Measurements from ENCODE around the gene CYP26B1. TPM values are rescaled to one million over a fixed set of nuclear protein-coding genes. Genes with fewer than 3 reads are reported as not detected.

Gene CYP26B1
- total RNA-seq, 2 donors from 2014 or later, result 6.0 to 20.8 TPM

GRCh38 chr2:72155737-72156136 lies 8.1 kb upstream of the CYP26B1 start:
- no peak overlapping the region for H3K27ac ChIP-seq
- H3K9me3 ChIP-seq, result no peaks in the 10 kb centered on the region
- no peak for ATAC-seq (ENCODE audit: insufficient number of reproducible peaks, low FRiP score, low read depth)
- no peaks in the 10 kb centered on the region for H3K27me3 ChIP-seq (replicated peaks; ENCODE audit: insufficient read depth)
- no peaks in the 10 kb centered on the region for H3K36me3 ChIP-seq
- H3K4me3 ChIP-seq, result no peak overlapping the region
- DNase-seq (ENCODE audit: low spot score), result no peak
- H3K4me1 ChIP-seq (ENCODE audit: control insufficient read depth in 1 of 2, low read depth in 2 of 2), result no peaks in the 10 kb centered on the region
- no peak for TF ChIP-seq CTCF (IDR thresholded peaks at IDR 0.05)

GRCh38 chr2:72155151-72155550 lies 7.5 kb upstream of the CYP26B1 start:
- ATAC-seq (ENCODE audit: insufficient number of reproducible peaks, low FRiP score, low read depth) (no peak), DNase-seq (ENCODE audit: low spot score) (no peak)
- H3K9me3 ChIP-seq, result no peaks in the 10 kb centered on the region
- H3K4me1 ChIP-seq (ENCODE audit: control insufficient read depth in 1 of 2, low read depth in 2 of 2), result peaks cover under 1% of the 10 kb centered on the region in 2 donors
- H3K4me3 ChIP-seq, result no peak overlapping the region
- H3K36me3 ChIP-seq, result no peaks in the 10 kb centered on the region
- H3K27me3 ChIP-seq (replicated peaks; ENCODE audit: insufficient read depth), result no peaks in the 10 kb centered on the region
- no peak for TF ChIP-seq CTCF (IDR thresholded peaks at IDR 0.05)
- H3K27ac ChIP-seq, result no peak overlapping the region

GRCh38 chr2:72154386-72154975 lies 6.8 kb upstream of the CYP26B1 start:
- Histone ChIP-seq H3K9me3 (no peaks in the 10 kb centered on the region), H3K36me3 (no peaks in the 10 kb centered on the region), H3K4me3 (no peak overlapping the region), H3K27me3 (replicated peaks; ENCODE audit: insufficient read depth) (no peaks in the 10 kb centered on the region), H3K27ac (no peak overlapping the region), H3K4me1 (ENCODE audit: control insufficient read depth in 1 of 2, low read depth in 2 of 2) (peaks cover 7% of the 10 kb centered on the region in 2 donors)
- ATAC-seq (ENCODE audit: insufficient number of reproducible peaks, low FRiP score, low read depth) (no peak), DNase-seq (ENCODE audit: low spot score) (no peak)
- no peak for TF ChIP-seq CTCF (IDR thresholded peaks at IDR 0.05)

- Histone ChIP-seq H3K27ac (no peak overlapping the region), H3K4me3 (no peak overlapping the region), H3K9me3 (no peaks in the 10 kb centered on the region), H3K27me3 (replicated peaks; ENCODE audit: insufficient read depth) (no peaks in the 10 kb centered on the region), H3K4me1 (ENCODE audit: control insufficient read depth in 1 of 2, low read depth in 2 of 2) (peaks cover 12% of the 10 kb centered on the region in 2 donors), H3K36me3 (no peaks in the 10 kb centered on the region)
- ATAC-seq (ENCODE audit: insufficient number of reproducible peaks, low FRiP score, low read depth) (no peak), DNase-seq (ENCODE audit: low spot score) (no peak)
- no peak for TF ChIP-seq CTCF (IDR thresholded peaks at IDR 0.05)
These were observed 6.3 kb upstream of the CYP26B1 start for GRCh38 chr2:72153924-72154323.

- Histone ChIP-seq H3K4me1 (ENCODE audit: control insufficient read depth in 1 of 2, low read depth in 2 of 2) (peaks cover 12% of the 10 kb centered on the region in 2 donors), H3K36me3 (no peaks in the 10 kb centered on the region), H3K9me3 (no peaks in the 10 kb centered on the region), H3K27me3 (replicated peaks; ENCODE audit: insufficient read depth) (no peaks in the 10 kb centered on the region), H3K27ac (no peak overlapping the region), H3K4me3 (no peak overlapping the region)
- TF ChIP-seq CTCF (IDR thresholded peaks at IDR 0.05), result no peak
- DNase-seq (ENCODE audit: low spot score), result no peak
- ATAC-seq (ENCODE audit: insufficient number of reproducible peaks, low FRiP score, low read depth), result no peak
These were observed 5.5 kb upstream of the CYP26B1 start for GRCh38 chr2:72153026-72153791.

Data from thoracic aorta (tissue), 2 donors.